BLaER1 (cell line): ENCODE data around the gene EME2.

Experiments used
- H3K27ac ChIP-seq: shearing (Covaris generic); formaldehyde crosslinking; 2 replicates; pipeline ENCODE4 v1.8.1; 2022
- H3K27me3 ChIP-seq: shearing (Covaris generic); formaldehyde crosslinking; 2 replicates; pipeline ENCODE4 v1.8.1; 2022
- H3K36me3 ChIP-seq: shearing (Covaris generic); formaldehyde crosslinking; 2 replicates; pipeline ENCODE4 v1.8.1; 2022
- H3K4me1 ChIP-seq: shearing (Covaris generic); formaldehyde crosslinking; 2 replicates; pipeline ENCODE4 v1.8.1; 2022
- H3K4me2 ChIP-seq: shearing (Covaris generic); formaldehyde crosslinking; 2 replicates; pipeline ENCODE4 v1.8.1; 2022
- H3K4me3 ChIP-seq: shearing (Covaris generic); formaldehyde crosslinking; 2 replicates; pipeline ENCODE4 v1.8.1; 2022
- H3K9ac ChIP-seq: shearing (Covaris generic); formaldehyde crosslinking; 2 replicates; pipeline ENCODE4 v1.8.1; 2022
- H3K9me3 ChIP-seq: shearing (Covaris generic); formaldehyde crosslinking; 2 replicates; pipeline ENCODE4 v1.8.1; 2022
- H4K20me1 ChIP-seq: shearing (Covaris generic); formaldehyde crosslinking; 2 replicates; pipeline ENCODE4 v1.8.1; 2022
- Cebpa-rat ChIP-seq: shearing (Covaris generic); IDR thresholded peaks from 2 replicates; pipeline ENCODE4 v1.8.1; 2022

Gene EME2

DNA sequence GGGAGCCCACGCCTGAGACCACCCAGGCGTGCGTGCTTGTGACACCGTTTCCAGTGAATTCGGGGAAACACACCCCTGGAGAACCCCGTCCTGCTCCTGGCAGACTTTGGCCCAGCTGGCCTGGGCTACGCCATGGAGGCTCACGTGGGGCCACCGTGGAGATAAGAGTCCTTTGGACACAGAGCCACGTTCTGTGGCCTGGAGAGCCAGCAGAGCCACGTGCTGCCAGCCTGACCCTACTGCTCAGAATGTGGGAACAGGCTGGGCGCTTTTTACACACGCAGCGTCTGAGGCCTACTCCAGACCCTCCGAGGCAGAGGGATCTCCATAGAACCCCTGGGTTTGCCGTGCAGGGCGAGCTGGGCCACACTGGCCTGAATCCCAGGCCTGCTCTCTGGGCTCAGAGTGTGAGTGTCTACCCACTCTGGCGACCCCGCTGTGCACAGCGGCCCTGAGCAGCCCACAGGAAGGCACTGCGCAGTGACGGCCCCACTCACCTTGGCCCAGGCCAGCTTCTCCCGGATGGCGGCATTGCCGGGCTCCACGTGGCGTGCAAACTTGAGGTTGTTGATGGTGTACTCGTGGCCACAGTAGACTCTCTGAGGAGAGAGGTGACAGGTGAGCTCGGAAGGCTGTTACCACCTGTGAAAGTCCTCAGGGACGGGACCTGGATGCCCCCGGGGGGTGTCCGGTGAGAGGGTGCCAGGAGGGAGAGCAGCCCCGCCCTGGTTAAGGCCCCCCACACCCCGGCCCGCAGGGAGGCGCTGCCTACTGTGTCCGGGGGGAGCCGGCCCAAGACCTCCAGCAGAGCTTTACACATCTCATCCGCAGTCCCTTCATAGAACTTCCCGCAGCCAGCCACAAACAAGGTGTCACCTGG is 44.0 kb downstream of the EME2 start:
- Histone ChIP-seq H3K27me3 (no peaks in the 10 kb centered on the region), H3K36me3 (peaks cover 73% of the 10 kb centered on the region)
- TF ChIP-seq Cebpa-rat = no peak

DNA sequence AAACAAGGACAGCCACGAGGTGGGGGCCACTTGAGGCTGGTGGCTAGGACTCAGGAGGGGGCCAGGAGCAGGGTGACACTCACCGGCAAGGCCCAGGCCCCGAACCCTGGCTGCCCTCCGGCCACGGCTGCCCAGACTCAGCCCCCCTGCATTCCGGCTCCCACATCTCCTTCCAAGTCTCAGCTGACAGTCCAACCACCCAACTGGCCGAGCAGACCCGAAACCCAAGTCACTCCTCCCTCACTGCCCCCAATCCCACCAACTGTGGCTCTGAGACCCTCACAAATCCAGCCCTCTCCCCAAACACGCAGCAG is 44.6 kb downstream of the EME2 start:
- H3K36me3 ChIP-seq = peaks cover 78% of the 10 kb centered on the region
- H3K27ac ChIP-seq = no peak overlapping the region
- H3K4me3 ChIP-seq = no peak overlapping the region
- no peak overlapping the region for H3K9ac ChIP-seq
- TF ChIP-seq Cebpa-rat = no peak
- peaks cover 14% of the 10 kb centered on the region for H4K20me1 ChIP-seq
- H3K4me1 ChIP-seq = peaks cover 8% of the 10 kb centered on the region; the same call in 1 of the 2 replicates
- H3K4me2 ChIP-seq = no peak overlapping the region
- H3K27me3 ChIP-seq = no peaks in the 10 kb centered on the region
- no peaks in the 10 kb centered on the region for H3K9me3 ChIP-seq

More for the DNA sequence above, 44.0 kb downstream of the EME2 start:
- H3K9ac ChIP-seq = no peak overlapping the region
- H4K20me1 ChIP-seq = peaks cover 10% of the 10 kb centered on the region; the same call in 1 of the 2 replicates
- no peak overlapping the region for H3K4me2 ChIP-seq
- no peak overlapping the region for H3K27ac ChIP-seq
- no peak overlapping the region for H3K4me3 ChIP-seq
- no peaks in the 10 kb centered on the region for H3K9me3 ChIP-seq
- peaks cover 9% of the 10 kb centered on the region; the same call in 1 of the 2 replicates for H3K4me1 ChIP-seq

DNA sequence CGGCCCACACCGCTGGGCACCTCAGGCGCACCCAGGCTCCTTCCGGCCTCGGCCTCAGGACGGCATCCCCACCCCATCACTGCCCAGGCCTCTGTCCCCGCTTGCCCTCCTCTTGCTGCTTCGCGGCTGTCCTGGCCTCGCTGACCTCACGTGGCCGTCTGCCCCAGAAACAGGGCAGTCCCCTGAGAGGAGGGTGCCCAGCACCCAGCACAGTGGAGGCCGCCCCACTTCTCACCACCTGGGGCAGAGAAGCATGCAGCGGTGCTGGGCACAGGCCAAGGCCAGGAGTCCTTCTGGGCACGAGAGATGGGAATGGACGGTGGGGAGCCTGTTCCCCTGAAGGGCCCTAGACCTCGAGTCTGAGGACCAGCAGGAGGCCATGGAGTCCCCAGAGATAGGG is 45.1 kb downstream of the EME2 start:
- peaks cover 83% of the 10 kb centered on the region for H3K36me3 ChIP-seq
- H3K9ac ChIP-seq = no peak overlapping the region

DNA sequence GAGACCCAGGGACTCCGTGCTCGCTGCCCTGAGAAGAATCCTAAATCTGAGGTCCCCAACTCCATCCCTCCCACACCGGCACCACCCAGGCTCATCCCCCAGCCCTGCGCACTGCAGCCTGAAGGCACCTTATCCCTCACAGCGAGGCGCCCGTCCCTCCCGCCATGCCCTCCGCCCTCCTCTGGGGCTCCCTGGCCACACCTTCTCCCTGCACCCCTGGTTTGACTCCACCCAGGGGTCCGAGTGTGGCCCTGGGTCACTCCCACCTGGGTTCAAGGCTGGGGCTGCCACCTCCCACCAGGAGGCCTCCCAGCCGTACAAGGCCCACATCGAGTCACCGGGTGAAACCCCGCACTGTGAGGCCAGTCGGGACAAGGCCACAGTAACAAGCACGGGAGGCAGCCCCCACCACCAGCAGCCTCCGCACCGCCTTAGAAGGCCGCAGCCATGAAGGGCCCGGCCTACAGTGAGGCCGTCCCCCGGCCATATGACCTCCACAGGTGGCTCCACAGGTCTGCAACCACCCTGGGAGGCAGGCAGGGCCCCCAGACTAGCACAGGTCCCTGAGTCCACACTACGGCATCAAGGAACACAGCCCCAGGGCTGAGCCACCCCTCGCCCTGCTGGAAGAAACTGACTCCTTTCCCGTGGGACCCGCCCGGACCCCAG is 45.7 kb downstream of the EME2 start:
- Histone ChIP-seq H3K27ac (no peak overlapping the region), H3K36me3 (peaks cover 86% of the 10 kb centered on the region), H3K4me1 (no peaks in the 10 kb centered on the region), H3K27me3 (no peaks in the 10 kb centered on the region), H3K4me2 (no peak overlapping the region), H4K20me1 (peaks cover 22% of the 10 kb centered on the region), H3K4me3 (no peak overlapping the region), H3K9ac (no peak overlapping the region), H3K9me3 (no peaks in the 10 kb centered on the region)
- TF ChIP-seq Cebpa-rat = no peak

More for the DNA sequence above, 45.1 kb downstream of the EME2 start:
- H3K4me3 ChIP-seq = no peak overlapping the region
- no peaks in the 10 kb centered on the region for H3K27me3 ChIP-seq
- H4K20me1 ChIP-seq = peaks cover 19% of the 10 kb centered on the region
- no peak overlapping the region for H3K4me2 ChIP-seq
- TF ChIP-seq Cebpa-rat = no peak
- H3K27ac ChIP-seq = no peak overlapping the region
- H3K9me3 ChIP-seq = no peaks in the 10 kb centered on the region
- H3K4me1 ChIP-seq = peaks cover 3% of the 10 kb centered on the region; the same call in 1 of the 2 replicates

- peaks cover 82% of the 10 kb centered on the region for H3K36me3 ChIP-seq
- no peak for TF ChIP-seq Cebpa-rat
Measured at GRCh38 chr16:1818873-1819525, 46.4 kb downstream of the EME2 start.

DNA sequence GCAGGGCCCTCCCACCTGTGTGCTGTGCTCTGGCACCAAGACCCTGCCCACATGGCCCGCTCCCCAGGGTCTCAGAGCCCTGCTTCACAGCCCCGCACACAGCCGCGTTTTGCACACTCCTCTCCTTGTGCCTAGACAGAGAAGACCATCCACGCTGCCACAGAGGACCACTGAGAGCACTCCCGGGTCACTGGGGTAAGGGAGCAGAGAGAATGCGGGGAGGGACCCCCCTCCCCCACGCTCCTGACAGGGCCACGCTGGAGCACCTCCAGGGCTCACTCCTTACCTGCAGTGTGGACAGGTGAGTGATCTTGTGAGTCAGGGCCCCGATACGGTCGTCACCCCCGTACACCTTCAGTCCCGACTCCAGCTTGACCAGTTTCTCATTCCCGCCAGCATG is 47.0 kb downstream of the EME2 start:
- Histone ChIP-seq H4K20me1 (peaks cover 31% of the 10 kb centered on the region), H3K36me3 (peaks cover 80% of the 10 kb centered on the region), H3K27me3 (no peaks in the 10 kb centered on the region), H3K4me2 (no peak overlapping the region), H3K4me3 (no peak overlapping the region), H3K9me3 (no peaks in the 10 kb centered on the region), H3K9ac (no peak overlapping the region), H3K27ac (no peak overlapping the region), H3K4me1 (no peaks in the 10 kb centered on the region)
- no peak for TF ChIP-seq Cebpa-rat

More at GRCh38 chr16:1818873-1819525, 46.4 kb downstream of the EME2 start:
- Histone ChIP-seq H3K9me3 (no peaks in the 10 kb centered on the region), H3K4me2 (no peak overlapping the region), H3K27ac (no peak overlapping the region), H3K4me1 (no peaks in the 10 kb centered on the region), H3K4me3 (no peak overlapping the region), H3K9ac (no peak overlapping the region), H4K20me1 (peaks cover 25% of the 10 kb centered on the region), H3K27me3 (no peaks in the 10 kb centered on the region)

GRCh38 chr16:1820096-1820945 is 47.7 kb downstream of the EME2 start:
- no peak overlapping the region for H3K4me2 ChIP-seq
- peaks cover 38% of the 10 kb centered on the region for H4K20me1 ChIP-seq
- TF ChIP-seq Cebpa-rat = no peak
- H3K27ac ChIP-seq = no peak overlapping the region
- no peaks in the 10 kb centered on the region for H3K9me3 ChIP-seq
- peaks cover 4% of the 10 kb centered on the region for H3K4me1 ChIP-seq
- H3K36me3 ChIP-seq = peaks cover 76% of the 10 kb centered on the region
- no peak overlapping the region for H3K9ac ChIP-seq
- no peak overlapping the region for H3K4me3 ChIP-seq
- H3K27me3 ChIP-seq = no peaks in the 10 kb centered on the region

GRCh38 chr16:1820946-1821290 is 48.3 kb downstream of the EME2 start:
- no peaks in the 10 kb centered on the region for H3K27me3 ChIP-seq
- H3K4me3 ChIP-seq = no peak overlapping the region
- no peak for TF ChIP-seq Cebpa-rat
- peaks cover 9% of the 10 kb centered on the region for H3K4me1 ChIP-seq
- peaks cover 70% of the 10 kb centered on the region for H3K36me3 ChIP-seq
- no peak overlapping the region for H3K27ac ChIP-seq
- no peaks in the 10 kb centered on the region for H3K9me3 ChIP-seq
- no peak overlapping the region for H3K9ac ChIP-seq
- H4K20me1 ChIP-seq = peaks cover 41% of the 10 kb centered on the region
- no peak overlapping the region for H3K4me2 ChIP-seq

GRCh38 chr16:1821861-1822611 is 49.4 kb downstream of the EME2 start:
- Histone ChIP-seq H4K20me1 (peaks cover 46% of the 10 kb centered on the region), H3K4me1 (peaks cover 11% of the 10 kb centered on the region), H3K36me3 (peaks cover 59% of the 10 kb centered on the region), H3K9ac (no peak overlapping the region), H3K9me3 (no peaks in the 10 kb centered on the region), H3K27ac (no peak overlapping the region), H3K4me3 (no peak overlapping the region), H3K27me3 (no peaks in the 10 kb centered on the region), H3K4me2 (no peak overlapping the region)
- no peak for TF ChIP-seq Cebpa-rat
